HG03520 (cell line): ENCODE data around the gene PNMT.

Experiments
- ATAC-seq: cut with Tn5 transposase; IDR thresholded peaks from one replicate; pipeline ENCODE4 v1.9.1; 2021; ENCODE audit warnings: mild to moderate bottlenecking, moderate library complexity; ENCODE audit not compliant: unreplicated experiment

Gene PNMT

DNA sequence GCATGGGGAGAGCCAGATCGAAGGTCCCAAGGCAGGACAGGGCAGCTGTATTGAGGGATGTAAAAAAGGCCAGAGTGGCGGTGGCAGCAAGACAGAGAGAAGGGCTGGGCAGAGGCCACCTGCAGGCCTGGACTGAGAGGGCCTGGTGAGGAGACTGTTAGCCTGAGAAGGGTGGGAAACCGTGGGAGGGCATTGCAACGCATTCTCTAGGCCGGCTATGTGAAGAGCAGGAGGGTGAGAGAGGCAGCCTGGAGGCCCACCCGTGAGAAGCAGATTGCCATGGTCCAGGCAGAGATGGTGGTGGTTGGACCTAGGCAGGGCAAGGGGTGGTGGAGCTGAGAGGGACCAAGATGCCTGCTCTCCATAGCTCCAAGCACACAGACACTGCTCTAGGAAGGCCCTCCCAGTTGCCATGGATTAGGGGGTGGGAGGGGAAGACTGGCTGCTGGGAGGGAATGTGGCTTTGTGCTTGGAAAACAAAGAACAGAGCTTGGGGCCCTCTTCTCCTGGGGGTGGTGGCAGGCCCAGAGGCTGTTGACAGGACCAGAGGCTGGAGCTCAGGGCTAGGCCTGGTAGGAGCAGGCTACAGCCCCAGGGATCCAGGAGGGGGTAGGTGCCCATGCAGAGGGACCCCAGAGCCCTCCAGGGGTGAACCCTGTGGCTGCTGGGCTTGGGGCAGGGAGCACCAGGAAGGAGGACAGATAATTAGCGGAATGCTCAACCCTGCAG is 15.5 kb upstream of the PNMT start:
- no peak for ATAC-seq

DNA sequence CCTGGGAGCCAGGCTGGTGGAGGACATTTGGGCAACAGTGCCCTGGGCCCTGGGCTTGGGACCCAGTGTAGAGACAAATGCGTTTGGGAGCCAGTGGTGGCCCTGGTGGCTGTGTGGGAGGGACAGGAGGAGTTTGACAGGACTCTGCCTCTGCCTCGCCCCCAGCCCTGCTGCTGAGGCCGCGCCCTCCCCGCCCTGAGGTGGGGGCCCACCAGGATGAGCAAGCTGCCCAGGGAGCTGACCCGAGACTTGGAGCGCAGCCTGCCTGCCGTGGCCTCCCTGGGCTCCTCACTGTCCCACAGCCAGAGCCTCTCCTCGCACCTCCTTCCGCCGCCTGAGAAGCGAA is 15.0 kb upstream of the PNMT start:
- ATAC-seq: no peak

DNA sequence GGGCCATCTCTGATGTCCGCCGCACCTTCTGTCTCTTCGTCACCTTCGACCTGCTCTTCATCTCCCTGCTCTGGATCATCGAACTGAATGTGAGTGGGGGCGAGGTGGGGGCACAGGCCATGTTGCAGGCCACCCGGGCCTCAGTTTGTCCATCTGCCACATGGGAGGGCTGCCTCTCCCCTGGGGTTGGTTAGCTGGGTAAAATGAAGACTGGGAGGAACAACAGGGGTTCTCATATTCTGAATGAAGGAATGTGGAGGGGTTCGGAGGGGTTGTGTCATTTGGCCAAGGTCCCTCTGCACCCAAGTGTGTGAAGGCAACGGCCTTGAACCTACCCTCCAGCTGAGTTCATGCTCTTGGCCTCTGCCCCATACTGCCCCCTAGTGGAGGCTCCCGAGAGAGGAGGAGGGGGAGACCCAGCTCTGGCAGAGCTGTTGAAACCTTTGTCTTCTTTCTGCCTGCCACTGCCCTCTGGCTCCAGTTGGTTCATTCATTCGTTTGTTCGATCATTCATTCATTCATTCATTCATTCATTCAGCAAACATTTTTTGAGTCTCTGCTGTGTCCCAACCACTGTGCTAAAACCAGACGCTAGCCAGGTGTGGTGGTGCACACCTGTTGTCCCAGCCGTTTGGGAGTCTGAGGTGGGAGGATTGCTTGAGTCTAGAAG is 14.5 kb upstream of the PNMT start:
- ATAC-seq: no peak

DNA sequence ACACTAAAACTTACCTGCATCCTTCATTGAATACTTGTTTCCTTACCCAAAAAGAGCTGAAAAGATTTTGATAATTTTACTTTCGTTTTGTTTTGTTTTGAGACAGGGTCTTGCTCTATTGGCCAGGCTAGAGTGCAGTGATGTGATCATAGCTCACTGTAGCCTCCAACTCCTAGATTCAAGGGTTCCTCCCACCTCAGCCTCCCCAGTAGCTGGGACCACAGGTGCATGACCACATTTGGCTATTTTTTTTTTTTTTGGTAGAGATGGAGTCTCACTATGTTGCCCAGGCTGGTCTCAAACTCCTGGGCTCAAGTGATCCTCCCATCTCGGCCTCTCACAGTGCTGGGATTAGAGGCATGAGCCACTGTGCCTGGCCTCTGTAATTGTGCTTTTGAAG is 13.1 kb upstream of the PNMT start:
- ATAC-seq: no peak

DNA sequence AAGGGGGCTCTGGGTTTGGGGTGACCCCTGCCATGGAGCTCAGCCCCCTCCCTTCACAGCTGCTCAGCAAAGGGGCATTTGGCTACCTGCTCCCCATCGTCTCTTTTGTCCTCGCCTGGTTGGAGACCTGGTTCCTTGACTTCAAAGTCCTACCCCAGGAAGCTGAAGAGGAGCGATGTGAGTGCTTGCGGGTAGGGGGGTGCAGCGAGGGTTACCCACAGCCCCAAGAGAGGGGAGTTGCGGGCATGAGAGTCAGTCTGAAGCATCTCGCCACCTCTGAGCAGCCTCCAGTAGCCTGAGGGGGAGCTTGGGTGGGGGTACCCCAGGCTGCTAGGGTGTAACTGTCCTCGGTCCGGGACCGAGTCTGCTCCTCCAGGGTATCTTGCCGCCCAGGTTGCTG is 9.9 kb upstream of the PNMT start:
- ATAC-seq: no peak

DNA sequence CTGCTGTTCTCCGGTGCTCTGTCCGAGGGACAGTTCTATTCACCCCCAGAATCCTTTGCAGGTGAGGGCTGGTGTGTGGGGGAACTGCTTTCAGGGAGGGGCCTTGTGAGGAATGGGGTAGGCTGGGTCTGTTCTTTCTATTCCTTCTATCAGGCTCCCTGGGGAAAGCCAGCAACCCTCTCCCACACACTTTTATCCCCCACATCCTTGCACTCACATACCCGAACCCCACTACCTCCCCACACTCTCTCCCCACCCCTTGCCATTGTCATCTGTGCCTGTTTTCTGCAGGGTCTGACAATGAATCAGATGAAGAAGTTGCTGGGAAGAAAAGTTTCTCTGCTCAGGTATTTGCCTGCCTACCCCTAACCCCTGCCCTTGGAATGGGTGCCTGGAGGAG is 9.5 kb upstream of the PNMT start:
- ATAC-seq: no peak

DNA sequence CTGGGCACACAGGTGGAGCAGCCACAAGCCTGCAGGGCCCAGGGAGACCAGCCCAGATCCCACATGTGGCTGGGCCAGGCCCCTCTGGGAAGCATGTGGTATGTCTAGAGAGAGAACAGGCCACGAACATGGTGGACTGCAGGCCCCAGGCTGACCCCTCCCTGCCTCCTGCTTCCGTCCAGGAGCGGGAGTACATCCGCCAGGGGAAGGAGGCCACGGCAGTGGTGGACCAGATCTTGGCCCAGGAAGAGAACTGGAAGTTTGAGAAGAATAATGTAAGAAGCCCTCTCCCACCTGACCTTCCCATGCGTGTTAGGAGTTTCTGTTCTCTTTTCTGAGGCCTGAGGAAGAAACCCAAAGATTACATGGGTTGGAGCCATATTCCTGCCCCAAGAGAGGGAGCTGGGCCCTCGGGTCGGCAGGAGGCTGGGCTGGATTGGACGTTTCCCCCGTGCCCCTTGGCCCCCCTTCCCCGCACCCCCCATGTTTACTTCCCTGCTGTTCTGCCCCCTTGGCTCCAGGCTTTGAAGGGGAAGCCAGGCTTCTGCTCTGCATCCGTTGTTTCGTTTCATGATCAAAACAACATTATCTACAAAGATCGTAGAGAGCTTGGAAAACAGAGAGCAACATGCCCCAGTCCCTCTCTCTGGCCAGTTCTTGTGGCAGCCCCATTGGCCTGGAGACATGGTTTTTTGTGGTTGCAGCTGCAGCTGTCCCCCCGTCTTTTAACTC is 8.8 kb upstream of the PNMT start:
- no peak for ATAC-seq

DNA sequence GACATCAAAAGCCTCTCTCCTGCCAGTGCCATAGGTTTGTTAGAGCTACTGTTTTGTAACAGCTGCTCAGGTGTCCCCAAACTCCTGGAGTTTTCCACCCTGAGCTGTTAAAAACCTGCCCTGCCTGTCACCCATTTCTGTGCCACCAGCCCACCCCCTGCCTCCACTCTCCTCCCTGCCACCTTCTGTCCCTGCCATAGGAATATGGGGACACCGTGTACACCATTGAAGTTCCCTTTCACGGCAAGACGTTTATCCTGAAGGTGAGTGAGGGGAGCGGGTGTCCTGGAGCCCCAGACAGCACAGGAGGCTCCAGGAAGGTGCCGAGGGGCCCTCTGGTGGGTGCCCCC is 8.3 kb upstream of the PNMT start:
- ATAC-seq: no peak

DNA sequence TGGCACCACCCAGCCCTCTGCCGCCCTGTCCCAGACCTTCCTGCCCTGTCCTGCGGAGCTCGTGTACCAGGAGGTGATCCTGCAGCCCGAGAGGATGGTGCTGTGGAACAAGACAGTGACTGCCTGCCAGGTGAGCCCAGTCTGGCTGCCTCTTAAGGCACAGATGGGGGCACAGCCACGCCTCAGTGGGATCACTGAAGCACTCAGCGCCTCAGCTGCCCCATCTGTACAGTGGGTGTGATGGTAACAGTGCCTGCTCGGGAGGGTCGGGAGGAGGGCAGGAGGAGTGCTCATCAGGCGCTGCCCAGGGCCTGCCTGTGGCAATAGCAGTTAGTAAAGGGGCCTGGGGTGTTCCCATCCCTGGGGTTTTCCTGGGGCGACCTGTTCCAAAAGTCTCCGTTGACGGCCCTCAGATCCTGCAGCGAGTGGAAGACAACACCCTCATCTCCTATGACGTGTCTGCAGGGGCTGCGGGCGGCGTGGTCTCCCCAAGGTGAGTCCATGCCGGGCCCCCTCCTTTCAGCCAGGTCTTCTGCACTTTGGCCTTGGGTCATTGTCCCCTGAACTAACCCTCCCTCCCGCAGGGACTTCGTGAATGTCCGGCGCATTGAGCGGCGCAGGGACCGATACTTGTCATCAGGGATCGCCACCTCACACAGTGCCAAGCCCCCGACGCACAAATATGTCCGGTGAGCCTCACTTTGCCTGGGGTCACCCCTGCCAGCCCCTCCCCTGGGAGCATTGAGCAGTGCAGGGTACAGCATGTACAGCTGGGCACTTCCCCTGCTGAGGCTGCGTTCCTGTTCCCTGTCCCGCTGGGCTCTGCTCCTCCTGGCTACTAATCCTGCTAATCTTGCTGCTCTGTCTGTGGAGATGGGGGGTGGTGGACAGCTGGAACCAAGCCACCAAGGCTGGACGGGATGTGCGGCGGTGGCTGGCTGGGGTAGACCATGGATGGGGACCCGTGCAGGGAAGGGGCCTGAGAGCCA is 7.6 kb upstream of the PNMT start:
- ATAC-seq: no peak

DNA sequence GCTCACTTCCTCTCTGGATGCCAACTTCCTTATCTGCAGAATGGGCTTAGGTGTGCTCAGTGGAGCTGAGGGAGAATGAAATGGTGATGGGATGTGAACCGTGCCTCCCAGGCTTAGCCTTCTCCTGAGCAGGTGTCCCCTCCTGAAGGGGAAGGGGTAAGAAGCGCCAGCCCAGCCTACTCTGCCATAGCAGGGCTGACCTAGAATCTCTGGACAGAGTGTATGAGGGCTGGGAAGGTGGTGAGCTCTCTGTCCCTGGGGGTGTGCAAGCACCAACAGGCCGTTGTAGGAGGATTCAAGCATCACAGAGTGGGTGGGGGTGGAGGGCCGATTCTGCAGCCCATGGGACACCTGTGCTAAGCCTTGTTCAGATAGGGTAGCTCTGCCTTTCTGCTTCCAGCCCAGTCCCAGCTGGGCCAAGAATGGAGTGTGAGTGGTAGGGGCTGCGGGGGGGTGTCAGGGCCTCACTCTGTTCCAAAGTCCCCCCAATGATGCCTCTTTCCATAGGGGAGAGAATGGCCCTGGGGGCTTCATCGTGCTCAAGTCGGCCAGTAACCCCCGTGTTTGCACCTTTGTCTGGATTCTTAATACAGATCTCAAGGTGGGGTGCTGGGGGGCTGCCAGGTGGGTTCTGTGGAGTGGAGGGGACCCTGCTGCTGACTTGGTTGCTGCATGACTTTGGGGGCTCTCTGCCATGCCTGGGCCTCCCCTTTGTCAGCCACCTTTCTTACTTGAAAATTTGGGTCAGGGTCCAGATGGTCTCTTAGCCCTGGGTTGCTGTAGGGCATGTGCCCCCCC is 6.3 kb upstream of the PNMT start:
- no peak for ATAC-seq

DNA sequence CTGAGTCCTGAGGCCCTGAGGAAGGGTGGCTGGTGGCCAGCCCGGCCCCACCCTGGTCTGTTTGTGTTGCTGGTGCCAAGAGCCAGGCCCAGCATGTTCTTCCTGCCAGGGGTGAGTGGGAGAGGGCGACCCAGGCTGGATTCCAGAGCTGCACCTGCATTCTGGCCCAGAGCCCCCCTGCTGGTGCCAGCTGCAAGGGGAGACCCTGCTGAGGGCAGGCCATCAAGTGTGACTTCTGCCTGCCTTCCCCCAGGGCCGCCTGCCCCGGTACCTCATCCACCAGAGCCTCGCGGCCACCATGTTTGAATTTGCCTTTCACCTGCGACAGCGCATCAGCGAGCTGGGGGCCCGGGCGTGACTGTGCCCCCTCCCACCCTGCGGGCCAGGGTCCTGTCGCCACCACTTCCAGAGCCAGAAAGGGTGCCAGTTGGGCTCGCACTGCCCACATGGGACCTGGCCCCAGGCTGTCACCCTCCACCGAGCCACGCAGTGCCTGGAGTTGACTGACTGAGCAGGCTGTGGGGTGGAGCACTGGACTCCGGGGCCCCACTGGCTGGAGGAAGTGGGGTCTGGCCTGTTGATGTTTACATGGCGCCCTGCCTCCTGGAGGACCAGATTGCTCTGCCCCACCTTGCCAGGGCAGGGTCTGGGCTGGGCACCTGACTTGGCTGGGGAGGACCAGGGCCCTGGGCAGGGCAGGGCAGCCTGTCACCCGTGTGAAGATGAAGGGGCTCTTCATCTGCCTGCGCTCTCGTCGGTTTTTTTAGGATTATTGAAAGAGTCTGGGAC is 5.5 kb upstream of the PNMT start:
- no peak for ATAC-seq

DNA sequence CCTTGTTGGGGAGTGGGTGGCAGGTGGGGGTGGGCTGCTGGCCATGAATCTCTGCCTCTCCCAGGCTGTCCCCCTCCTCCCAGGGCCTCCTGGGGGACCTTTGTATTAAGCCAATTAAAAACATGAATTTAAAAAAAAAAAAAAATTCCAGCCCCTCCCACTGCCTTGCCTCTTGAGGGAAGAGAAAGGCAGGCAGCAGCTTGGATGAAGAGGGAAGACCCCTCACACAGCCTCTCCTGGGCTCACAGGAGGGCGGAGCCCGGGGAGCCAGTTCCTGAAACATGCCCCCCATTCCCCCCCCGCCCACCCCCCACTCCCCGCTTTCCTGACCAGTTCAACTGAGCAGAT is 4.9 kb upstream of the PNMT start:
- ATAC-seq: no peak

DNA sequence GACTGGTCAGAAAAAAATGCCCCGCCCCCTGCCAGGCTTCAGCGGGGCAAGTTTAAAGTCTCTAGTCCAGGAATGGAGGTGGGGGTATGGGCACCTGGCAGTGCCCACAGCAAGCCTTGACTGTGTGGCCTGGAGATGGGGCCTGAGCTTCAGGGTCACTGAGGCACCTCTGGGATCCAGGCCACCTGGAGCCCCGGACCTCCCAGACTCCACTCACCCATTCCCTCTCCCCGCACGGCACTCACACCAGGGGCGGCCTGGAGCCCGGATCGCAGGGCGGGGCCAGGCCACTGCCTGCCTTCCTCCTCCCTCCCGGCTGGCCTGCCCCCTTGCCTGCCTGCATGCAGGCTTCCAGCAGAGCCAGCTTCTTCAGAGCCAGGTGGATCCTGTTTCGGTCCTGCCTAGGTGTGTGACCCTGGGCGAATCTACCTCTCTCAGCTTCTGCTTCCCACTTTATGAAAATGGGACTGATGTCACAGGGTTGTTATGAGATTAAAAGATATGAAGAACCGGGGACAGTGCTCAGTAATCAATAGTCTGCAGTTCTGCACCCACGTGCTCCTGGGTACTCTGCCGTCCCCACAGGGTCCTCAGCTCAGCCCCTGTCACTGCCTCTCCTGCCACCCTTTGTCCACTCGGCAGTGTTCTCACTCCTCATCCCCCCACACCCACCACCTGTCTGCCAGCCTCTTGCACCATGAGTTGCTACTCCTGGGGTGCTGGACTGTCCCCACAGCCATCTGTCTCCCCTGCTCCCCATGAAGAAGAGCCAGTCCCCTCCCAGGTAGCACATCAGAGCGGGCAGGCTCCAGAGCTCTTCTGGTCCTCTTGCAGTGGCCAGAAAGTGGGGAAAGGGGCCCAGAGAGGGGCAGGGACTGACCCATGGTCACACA is 4.3 kb upstream of the PNMT start:
- ATAC-seq: no peak

DNA sequence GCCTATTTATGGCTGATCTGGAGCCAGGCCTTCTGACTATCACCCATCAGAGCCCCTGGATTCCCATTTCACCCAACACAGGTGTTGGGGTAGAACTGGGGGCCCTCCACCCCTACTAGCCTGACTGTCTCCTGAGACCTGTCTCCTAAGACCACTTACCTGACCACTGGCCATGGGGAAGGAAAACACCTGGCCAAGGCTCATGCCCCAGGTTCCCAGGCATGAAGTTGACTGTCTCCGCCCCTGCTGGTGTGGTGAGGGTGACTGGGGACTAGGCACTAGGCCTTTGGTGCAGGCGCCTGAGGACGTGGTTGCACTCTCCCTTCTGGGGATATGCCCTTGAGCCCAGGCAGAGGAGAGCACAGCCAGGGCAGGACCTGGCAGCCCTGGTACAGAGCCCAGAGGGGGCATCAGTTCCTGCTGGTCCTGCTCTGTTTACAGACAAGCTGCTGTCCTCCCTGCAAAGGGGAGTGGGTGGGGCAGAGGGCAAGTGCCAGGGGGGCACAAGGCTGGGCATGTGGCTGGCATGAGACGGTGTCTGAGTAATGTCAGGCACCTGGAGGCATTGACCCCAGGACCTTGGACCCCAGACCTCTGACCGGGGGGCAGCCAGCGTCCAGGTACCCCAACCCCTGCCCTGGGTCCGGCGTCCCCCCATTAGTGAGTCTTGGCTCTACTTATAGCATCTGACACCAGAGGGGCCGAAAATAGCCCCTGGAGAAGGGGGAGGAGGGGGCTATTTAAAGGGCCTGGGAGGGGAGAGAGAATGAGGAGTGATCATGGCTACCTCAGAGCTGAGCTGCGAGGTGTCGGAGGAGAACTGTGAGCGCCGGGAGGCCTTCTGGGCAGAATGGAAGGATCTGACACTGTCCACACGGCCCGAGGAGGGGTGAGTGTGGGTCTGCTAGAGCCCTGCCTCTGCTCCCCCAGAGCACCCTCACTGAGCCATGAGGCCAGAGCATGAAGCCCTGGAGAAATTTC is 3.4 kb upstream of the PNMT start, which contains the start of gene TCAP:
Gene TCAP, plus strand, starts transcription at position 769 of the 981 bp plus-strand sequence. Its CDS starts 11 bp downstream, at position 780.
- no peak for ATAC-seq

DNA sequence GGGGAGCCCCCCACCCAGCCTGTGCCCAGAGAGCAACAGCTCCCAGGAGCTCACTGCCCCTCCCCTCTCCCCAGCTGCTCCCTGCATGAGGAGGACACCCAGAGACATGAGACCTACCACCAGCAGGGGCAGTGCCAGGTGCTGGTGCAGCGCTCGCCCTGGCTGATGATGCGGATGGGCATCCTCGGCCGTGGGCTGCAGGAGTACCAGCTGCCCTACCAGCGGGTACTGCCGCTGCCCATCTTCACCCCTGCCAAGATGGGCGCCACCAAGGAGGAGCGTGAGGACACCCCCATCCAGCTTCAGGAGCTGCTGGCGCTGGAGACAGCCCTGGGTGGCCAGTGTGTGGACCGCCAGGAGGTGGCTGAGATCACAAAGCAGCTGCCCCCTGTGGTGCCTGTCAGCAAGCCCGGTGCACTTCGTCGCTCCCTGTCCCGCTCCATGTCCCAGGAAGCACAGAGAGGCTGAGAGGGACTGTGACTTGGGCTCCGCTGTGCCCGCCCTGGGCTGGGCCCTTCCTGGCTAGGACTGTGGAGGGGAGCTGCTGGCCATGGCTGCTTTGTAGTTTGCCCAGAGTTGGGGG is 2.5 kb upstream of the PNMT start:
- ATAC-seq: no peak

DNA sequence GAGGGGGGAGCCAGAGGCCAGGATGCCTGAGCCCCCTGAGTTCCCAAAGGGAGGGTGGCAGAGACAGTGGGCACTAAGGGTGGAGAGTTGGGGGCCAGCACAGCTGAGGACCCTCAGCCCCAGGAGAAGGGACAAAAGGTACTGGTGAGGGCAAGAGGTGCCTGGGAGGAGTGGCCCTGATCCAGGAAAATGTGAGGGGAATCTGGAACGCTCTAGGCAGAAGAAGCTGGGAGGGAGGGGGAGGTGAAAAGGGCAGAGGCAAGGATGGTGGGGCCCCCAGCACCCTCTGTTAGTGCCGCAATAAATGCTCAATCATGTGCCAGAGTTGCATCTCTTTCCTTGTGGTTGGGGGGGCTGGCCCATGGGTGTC is 2.0 kb upstream of the PNMT start:
- no peak for ATAC-seq
